HL-60/S4 treated with phorbol 12-myristate 13-acetate at 8.2 ng/mL for 4 days and 3 days (cell line): ENCODE results near the gene GPR176.

Source experiments
- in situ Hi-C: fragments of 300-500 bp; cut with MboI; formaldehyde crosslinking; loops from 2 replicates; pipeline ENCODE4 v1.15.0; 2022; ENCODE audit warnings: low sequenced_read_pairs

The GPR176 gene

DNA sequence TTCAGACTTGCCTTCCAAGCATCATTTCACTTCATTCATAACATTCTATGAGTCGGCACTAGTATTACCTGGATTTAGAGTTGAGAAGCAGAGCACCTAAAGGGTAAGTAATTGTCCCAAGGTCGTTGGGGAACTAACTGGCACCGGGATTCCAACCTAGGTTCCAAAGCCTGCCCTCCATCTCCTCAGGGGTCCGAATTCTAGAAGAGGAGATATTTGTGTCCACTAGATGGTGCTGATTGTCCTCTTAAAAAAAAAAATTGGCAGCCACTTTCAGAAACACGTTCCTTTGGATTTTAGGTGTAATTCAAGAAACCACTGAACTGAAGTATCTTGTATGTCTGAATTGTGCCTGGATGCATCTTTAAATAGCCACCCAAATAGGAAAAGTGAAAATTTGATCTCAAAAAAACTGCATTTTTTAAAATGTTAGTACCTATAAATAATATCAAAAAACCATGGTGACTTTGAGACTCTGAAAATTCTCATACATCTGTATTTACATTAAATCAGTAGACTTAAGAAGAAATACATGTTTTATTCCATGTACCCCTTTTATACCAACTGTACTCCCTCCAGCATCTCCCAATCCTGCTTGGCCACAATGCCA is 133.5 kb downstream of the GPR176 start:
- in situ Hi-C loops: no loop called here

DNA sequence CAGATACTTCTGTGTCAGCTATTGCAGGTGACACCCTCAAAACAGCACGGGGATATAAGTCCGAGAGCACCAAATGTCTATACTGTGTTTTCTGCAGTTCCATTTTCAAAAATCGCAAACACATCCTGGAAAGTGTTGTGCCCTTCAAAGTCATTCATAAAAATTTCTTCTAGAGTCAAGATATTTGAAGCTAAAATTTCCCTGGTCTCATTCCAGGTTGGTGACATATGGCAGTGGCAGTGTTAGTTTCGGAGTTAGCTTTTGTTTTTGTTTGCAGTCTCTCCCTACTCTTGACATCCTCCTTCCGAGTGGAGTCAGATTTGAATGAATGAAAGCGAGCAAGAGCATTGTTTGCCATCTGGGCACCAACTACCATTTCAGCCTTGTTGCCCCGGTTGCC is 134.2 kb downstream of the GPR176 start:
- in situ Hi-C loops: no loop called here

DNA sequence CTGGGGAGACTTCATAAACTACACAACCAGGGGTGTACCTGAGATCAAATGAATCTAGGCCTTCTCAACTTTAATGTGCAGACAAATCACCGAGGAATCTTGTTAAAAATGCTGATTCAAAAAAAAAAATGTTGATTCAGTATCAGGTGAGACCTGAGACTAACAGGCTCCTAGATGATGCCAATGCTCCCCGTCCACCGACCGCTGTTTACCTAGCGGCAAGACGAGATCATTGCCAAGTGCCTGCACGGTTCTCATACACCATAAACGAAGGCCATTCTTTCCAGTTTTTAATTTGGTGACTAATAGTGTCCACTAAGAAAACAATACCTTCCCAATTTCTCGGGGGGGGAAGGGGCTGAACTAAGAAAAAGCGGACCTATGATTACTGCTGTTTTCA is 134.9 kb downstream of the GPR176 start:
- in situ Hi-C loops: no loop called here

DNA sequence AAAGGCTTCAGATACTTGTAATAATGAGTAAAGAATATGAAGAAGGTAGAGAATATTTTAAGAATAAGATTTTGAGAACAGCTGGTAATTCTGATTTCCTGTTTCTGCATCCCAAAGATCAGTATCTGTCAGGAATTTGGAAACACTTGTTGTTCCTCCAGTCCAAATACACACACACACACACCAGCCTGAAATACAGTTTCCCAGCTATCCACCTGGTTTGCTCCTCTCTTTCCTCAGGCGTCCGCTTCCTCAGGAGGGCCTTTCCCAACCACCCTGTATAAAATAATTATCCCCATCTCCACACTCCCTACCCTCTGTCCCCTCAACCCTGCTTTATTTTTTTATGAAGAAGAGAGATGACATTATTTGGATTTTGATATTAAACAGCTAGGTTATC is 135.4 kb downstream of the GPR176 start:
- in situ Hi-C loops: no loop called here

GRCh38 chr15:39784125-39784524 is 135.9 kb downstream of the GPR176 start:
- in situ Hi-C loops: no loop called here

DNA sequence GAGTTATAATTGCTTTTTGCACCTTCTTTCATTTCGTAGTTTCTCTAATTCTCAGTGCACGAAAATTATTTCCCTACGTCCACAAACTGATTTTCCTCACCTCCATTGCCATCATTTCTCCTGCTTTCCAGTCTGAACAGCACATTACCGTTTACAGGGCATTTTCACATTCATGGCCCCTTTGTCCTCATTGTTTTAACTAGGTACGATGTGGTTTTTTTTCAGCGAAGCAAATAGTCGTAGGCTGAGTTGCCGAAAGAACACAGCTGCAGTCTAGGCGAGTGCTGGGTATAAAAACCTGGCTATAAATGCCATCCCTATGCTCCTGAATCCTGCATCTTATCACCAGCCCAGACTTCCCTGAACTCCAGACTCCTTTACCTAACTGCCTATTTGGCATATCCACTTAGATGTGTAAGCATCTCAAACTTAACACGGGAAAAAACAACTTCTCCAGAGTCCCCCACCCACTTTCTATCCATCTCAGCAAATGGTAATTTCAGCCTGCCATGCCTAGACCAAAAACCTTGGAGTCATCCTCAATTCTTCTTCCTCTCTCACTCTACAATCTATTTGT is 136.7 kb downstream of the GPR176 start:
- in situ Hi-C loops: no loop called here

- in situ Hi-C loops: no loop called here
These were observed 137.5 kb downstream of the GPR176 start, which contains the start of gene FSIP1 for GRCh38 chr15:39782441-39783138. Gene FSIP1, minus strand, starts transcription at chr15:39782841. Its CDS starts 6,317 bp downstream, at chr15:39776524.

GRCh38 chr15:39781967-39782302 is 138.1 kb downstream of the GPR176 start:
- in situ Hi-C loops: no loop called here

- in situ Hi-C loops: no loop called here
These were observed 138.7 kb downstream of the GPR176 start for GRCh38 chr15:39781147-39781966.

DNA sequence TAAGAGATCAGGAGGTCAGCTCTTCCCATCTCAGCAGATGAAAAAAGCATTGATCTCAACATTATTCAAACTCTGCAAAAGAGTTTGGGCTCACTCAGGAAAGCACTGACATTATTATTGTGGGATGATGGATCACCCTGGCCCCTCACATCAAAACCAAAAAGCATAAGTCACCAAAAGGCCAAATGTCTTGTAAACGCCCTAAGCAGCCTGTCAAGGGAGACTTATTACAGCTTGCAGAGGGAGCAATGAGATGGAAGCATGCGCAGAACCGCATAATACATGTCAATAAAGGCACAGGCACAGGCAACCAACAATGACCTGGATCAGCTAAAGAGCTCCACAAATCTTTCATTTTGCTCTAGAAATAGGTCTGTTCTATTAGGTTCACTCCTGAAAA is 142.0 kb downstream of the GPR176 start:
- in situ Hi-C loops: no loop called here

GRCh38 chr15:39777496-39777895 is 142.6 kb downstream of the GPR176 start:
- in situ Hi-C loops: no loop called here

- in situ Hi-C loops: no loop called here
These were observed 144.0 kb downstream of the GPR176 start for GRCh38 chr15:39776068-39776467.

GRCh38 chr15:39774688-39775267 is 145.3 kb downstream of the GPR176 start:
- in situ Hi-C loops: no loop called here

- in situ Hi-C loops: no loop called here
These were observed 149.0 kb downstream of the GPR176 start for GRCh38 chr15:39770748-39771689.

GRCh38 chr15:39767921-39768320 is 152.1 kb downstream of the GPR176 start:
- in situ Hi-C loops: no loop called here

DNA sequence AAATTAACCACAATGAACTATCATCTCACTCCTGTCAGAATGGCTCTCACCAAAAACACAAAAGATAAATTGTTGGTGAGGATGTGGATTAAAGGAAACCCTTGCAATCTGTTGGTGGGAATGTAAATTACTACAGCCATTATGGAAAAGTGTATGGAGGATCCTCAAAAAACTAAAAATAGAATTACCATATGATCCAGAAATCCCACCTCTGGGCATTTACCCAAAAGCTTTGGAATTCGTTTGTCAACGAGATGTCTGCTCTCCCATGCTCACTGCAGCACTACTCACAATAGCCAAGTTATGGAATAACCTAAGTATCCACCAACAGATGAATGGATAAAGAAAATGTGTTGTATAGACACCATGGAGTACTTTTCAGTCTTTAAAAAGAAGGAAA is 159.1 kb downstream of the GPR176 start:
- in situ Hi-C loops: no loop called here

- in situ Hi-C loops: no loop called here
These were observed 163.1 kb downstream of the GPR176 start for GRCh38 chr15:39756806-39757522.

DNA sequence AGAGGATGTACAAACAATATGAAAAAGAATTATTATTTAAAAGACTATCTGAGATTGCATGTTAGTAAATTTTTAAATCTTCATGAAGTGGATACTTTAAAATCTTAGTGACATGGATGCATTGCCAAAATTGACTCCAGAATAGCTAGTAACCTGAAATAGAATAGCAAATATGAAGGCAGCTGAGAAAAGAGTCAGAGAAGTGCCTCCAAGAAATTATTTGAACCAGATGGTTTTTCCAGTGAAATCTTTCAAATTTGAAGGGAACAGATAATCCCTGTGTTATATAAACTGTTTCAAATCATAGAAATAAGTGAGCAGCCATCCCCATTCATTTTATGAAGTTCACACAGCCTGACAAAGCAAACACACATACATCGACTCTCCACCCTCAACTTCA is 167.1 kb downstream of the GPR176 start:
- in situ Hi-C loops: no loop called here

DNA sequence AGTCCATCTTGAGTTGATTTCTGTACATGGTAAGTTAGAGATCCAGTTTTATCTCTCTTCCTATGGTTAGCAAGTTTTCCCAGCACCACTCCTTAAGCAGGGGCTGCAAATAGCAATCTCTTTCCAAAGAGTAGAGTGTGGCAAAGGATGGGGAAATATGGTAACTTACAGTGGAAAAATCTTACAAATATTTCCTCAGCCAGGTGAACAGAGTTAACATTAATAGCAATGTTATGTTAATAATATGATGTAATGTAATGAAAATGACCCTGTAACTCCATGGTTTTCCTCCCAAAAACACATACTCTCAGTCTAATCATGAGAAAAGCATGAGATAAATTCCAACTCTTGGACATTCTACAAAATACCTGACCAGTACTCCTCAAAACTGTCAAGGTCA is 167.8 kb downstream of the GPR176 start:
- in situ Hi-C loops: no loop called here
